SK-N-SH (cell line): ENCODE measurements around the gene HIRA. TPM values are rescaled to one million over a fixed set of nuclear protein-coding genes. Genes with fewer than 3 reads are reported as not detected.
"Not testable (repeated sequence)": the region's sequence is repeated elsewhere in the genome, so short reads cannot be mapped to it uniquely, and the experiment has no call there.

Experiments used
- CTCF ChIA-PET: fragments of 300-600, 350-600 bp; formaldehyde crosslinking; extraction: SDS; loops from one replicate; lab custom pipeline; 2021; lab: Yijun Ruan, JAX
- POLR2A ChIA-PET: fragments of 350-600 bp; sonication (Branson Sonifier 250); formaldehyde crosslinking; extraction: SDS; loops from one replicate; lab custom pipeline; 2020; ENCODE audit warnings: antibody characterized with exemption, inconsistent platforms; lab: Yijun Ruan, JAX
- DNase-seq: peaks from one replicate; pipeline ENCODE4 v3.0.0; 2012
- H2AFZ ChIP-seq: fragments of 200-600 bp; sonication (generic); 2 replicates; pipeline ENCODE4 v1.8.1; 2016; ENCODE audit warnings: antibody characterized with exemption, mild to moderate bottlenecking, low read depth
- H3F3A ChIP-seq: fragments of 200-600 bp; sonication (generic); replicated peaks from 2 replicates; pipeline ENCODE3; 2016; ENCODE audit warnings: antibody characterized with exemption, mild to moderate bottlenecking; ENCODE audit not compliant: insufficient read depth
- H3K27ac ChIP-seq, 2 experiments: fragments of 200-500 bp in 1 of 2; fragments of 200-600 bp in 1 of 2; sonication (Bioruptor generic) in 1 of 2; sonication (generic), shearing (Covaris generic) in 1 of 2; 2 replicates each; pipeline versions ENCODE4 v1.5.1 to v1.6.1; 2014 to 2016; ENCODE audit warnings: low read depth in 2 of 2, inconsistent platforms in 1 of 2, low read length in 1 of 2, mild to moderate bottlenecking in 1 of 2, mixed read lengths in 1 of 2
- H3K27me3 ChIP-seq: fragments of 200-600 bp; sonication (generic), shearing (Covaris generic); 2 replicates; pipeline ENCODE4 v1.6.1; 2016; ENCODE audit warnings: mixed run types; ENCODE audit not compliant: insufficient read depth
- H3K36me3 ChIP-seq, 2 experiments: fragments of 200-500 bp in 1 of 2; fragments of 200-600 bp in 1 of 2; sonication (Bioruptor generic) in 1 of 2; sonication (generic) in 1 of 2; replicated peaks in 1 of 2; 2 replicates each; pipeline versions ENCODE3 to v1.5.1; 2014 to 2016; ENCODE audit warnings: low read length in 1 of 2, mild to moderate bottlenecking in 1 of 2; ENCODE audit not compliant: insufficient read depth in 2 of 2, control insufficient read depth in 1 of 2
- H3K4me1 ChIP-seq, 2 experiments: fragments of 200-500 bp in 1 of 2; fragments of 200-600 bp in 1 of 2; sonication (Bioruptor generic) in 1 of 2; sonication (generic), shearing (Covaris generic) in 1 of 2; 2 replicates each; pipeline versions ENCODE4 v1.5.1 to v1.6.1; 2014 to 2016; ENCODE audit warnings: low read depth in 1 of 2, low read length in 1 of 2, mixed run types in 1 of 2; ENCODE audit not compliant: insufficient read depth in 2 of 2, control insufficient read depth in 1 of 2
- H3K4me2 ChIP-seq: fragments of 200-600 bp; sonication (generic), shearing (Covaris generic); 2 replicates; pipeline ENCODE4 v1.6.1; 2017; ENCODE audit warnings: mixed run types
- H3K4me3 ChIP-seq, 2 experiments: fragments of 200-500 bp in 1 of 2; fragments of 200-600 bp in 1 of 2; sonication (Bioruptor generic) in 1 of 2; sonication (generic), shearing (Covaris generic) in 1 of 2; 2 replicates each; pipeline versions ENCODE4 v1.5.1 to v1.8.1; 2014 to 2016; ENCODE audit warnings: low read depth in 2 of 2, inconsistent platforms in 1 of 2, low read length in 1 of 2, mild to moderate bottlenecking in 1 of 2, mixed read lengths in 1 of 2, moderate library complexity in 1 of 2
- H3K79me2 ChIP-seq: fragments of 200-600 bp; sonication (generic); 2 replicates; pipeline ENCODE4 v1.8.1; 2017; ENCODE audit warnings: mild to moderate bottlenecking; ENCODE audit not compliant: insufficient read depth
- H3K9ac ChIP-seq: fragments of 200-600 bp; sonication (generic); 2 replicates; pipeline ENCODE4 v1.6.1; 2017; ENCODE audit warnings: mixed run types
- H3K9me2 ChIP-seq: fragments of 200-600 bp; sonication (generic); 2 replicates; pipeline ENCODE4 v1.6.1; 2017; ENCODE audit warnings: mixed run types
- H3K9me3 ChIP-seq: fragments of 200-600 bp; sonication (generic); 2 replicates; pipeline ENCODE4 v1.6.1; 2017; ENCODE audit warnings: mixed run types, mild to moderate bottlenecking, moderate library complexity
- H4K20me1 ChIP-seq: fragments of 200-600 bp; sonication (generic); 2 replicates; pipeline ENCODE4 v1.6.1; 2017; ENCODE audit warnings: mild to moderate bottlenecking, mixed run types; ENCODE audit not compliant: insufficient read depth
- CHD2 ChIP-seq: fragments of 150-350 bp; IDR thresholded peaks from 2 replicates; pipeline ENCODE4 v1.6.1; 2018; ENCODE audit warnings: low read length; ENCODE audit not compliant: partially characterized antibody
- ELF1 ChIP-seq: IDR thresholded peaks from 2 replicates; pipeline ENCODE4 v1.4.0; 2012
- EZH2phosphoT487 ChIP-seq: fragments of 200-600 bp; sonication (generic); IDR thresholded peaks from 2 replicates; pipeline ENCODE4 v1.6.1; 2017; ENCODE audit warnings: low read depth, mixed run types, mild to moderate bottlenecking, antibody characterized with exemption, moderate library complexity, borderline replicate concordance
- FOXJ3 ChIP-seq: sonication (generic); formaldehyde crosslinking; IDR thresholded peaks from 2 replicates; pipeline ENCODE4 v1.5.1; 2020; ENCODE audit warnings: mild to moderate bottlenecking, missing genetic modification reagents
- GABPA ChIP-seq: IDR thresholded peaks from 2 replicates; pipeline ENCODE4 v1.4.0; 2012; ENCODE audit warnings: low read depth, mild to moderate bottlenecking
- IRF3 ChIP-seq: fragments of 150-350 bp; IDR thresholded peaks from 2 replicates; pipeline ENCODE4 v1.6.1; 2016; ENCODE audit warnings: mild to moderate bottlenecking, low read depth, low read length
- JUND ChIP-seq: IDR thresholded peaks from 2 replicates; pipeline ENCODE4 v1.4.0; 2012
- MAX ChIP-seq: IDR thresholded peaks from 2 replicates; pipeline ENCODE4 v1.4.0; 2012; ENCODE audit warnings: low read depth
- NRF1 ChIP-seq: IDR thresholded peaks from 2 replicates; pipeline ENCODE4 v1.6.1; 2012; ENCODE audit warnings: low read depth, mild to moderate bottlenecking, low read length
- RAD21 ChIP-seq: IDR thresholded peaks from 2 replicates; pipeline ENCODE4 v1.6.1; 2012; ENCODE audit warnings: mild to moderate bottlenecking, low read length
- REST ChIP-seq: IDR thresholded peaks from 2 replicates; pipeline ENCODE4 v1.6.1; 2012; ENCODE audit warnings: mild to moderate bottlenecking, low read depth, low read length, moderate library complexity
- RFX5 ChIP-seq: IDR thresholded peaks from 2 replicates; pipeline ENCODE4 v1.6.1; 2012; ENCODE audit warnings: mild to moderate bottlenecking, improper control_type of control experiment, low read length
- SIN3A ChIP-seq: IDR thresholded peaks from 2 replicates; pipeline ENCODE4 v1.6.1; 2012; ENCODE audit warnings: low read depth, mild to moderate bottlenecking, low read length, moderate library complexity, borderline replicate concordance
- SMC3 ChIP-seq: IDR thresholded peaks from 2 replicates; pipeline ENCODE4 v1.6.1; 2012; ENCODE audit warnings: low read depth, low read length, improper control_type of control experiment
- TEAD4 ChIP-seq: IDR thresholded peaks from 2 replicates; pipeline ENCODE4 v1.4.0; 2012; ENCODE audit warnings: mild to moderate bottlenecking, borderline replicate concordance; ENCODE audit not compliant: insufficient read depth
- USF1 ChIP-seq: IDR thresholded peaks from 2 replicates; pipeline ENCODE4 v1.4.0; 2012; ENCODE audit warnings: low read depth, borderline replicate concordance
- USF2 ChIP-seq: fragments of 150-350 bp; IDR thresholded peaks from 2 replicates; pipeline ENCODE4 v1.6.1; 2017; ENCODE audit warnings: antibody characterized with exemption, low read length, low read depth, borderline replicate concordance
- ZBTB33 ChIP-seq: IDR thresholded peaks from 2 replicates; pipeline ENCODE4 v1.4.0; 2012; ENCODE audit warnings: low read depth, borderline replicate concordance
- WGBS: methylation state at CpG from one replicate; pipeline ENCODE4 v1.1.6; 2017; ENCODE audit warnings: low lambda C conversion rate; 5-methylcytosine and 5-hydroxymethylcytosine counted together
- polyA plus RNA-seq, 3 experiments: library from polyadenylated mRNA; depleted of rRNA; stranded (reverse); fragments of >200 nt; gene quantifications; 2 replicates each; pipeline ENCODE4 v1.2.3, GENCODE V29; 2012

HIRA gene
- polyA plus RNA-seq, 1 of the 3 experiments (the other 2 are of a cell fraction), result 21.0 TPM

- Histone ChIP-seq H3F3A (peaks cover 4% of the 10 kb centered on the region), H4K20me1 (no peaks in the 10 kb centered on the region), H3K4me3 (no peak overlapping the region), H2AFZ (no peak overlapping the region), H3K4me2 (no peak overlapping the region), H3K79me2 (no peaks in the 10 kb centered on the region), H3K27me3 (no peaks in the 10 kb centered on the region), H3K9ac (no peak overlapping the region), H3K27ac (no peak overlapping the region), H3K36me3 (peaks cover 43 to 53% of the 10 kb centered on the region in 2 experiments), H3K9me2 (no peaks in the 10 kb centered on the region), H3K4me1 (no peaks in the 10 kb centered on the region; a peak in 1 of 4 replicates), H3K9me3 (no peaks in the 10 kb centered on the region)
- POLR2A ChIA-PET, result no interaction called here
- CTCF ChIA-PET, result interaction anchor here (0.6 to 1.5 kb wide), 2 partner anchors 262 to 274 kb away, joined by 3 to 4 read pairs; no protein-coding TSS in a partner anchor
- DNase-seq, result no peak
- TF ChIP-seq SIN3A, result no peak
- no peak for TF ChIP-seq REST
- TF ChIP-seq GABPA, result no peak
- no peak for TF ChIP-seq MAX
- TF ChIP-seq RFX5, result no peak
- TF ChIP-seq FOXJ3 (CRISPR knock-in tag), result no peak
- TF ChIP-seq ELF1, result no peak
- TF ChIP-seq RAD21, result no peak
- TF ChIP-seq NRF1, result no peak
- TF ChIP-seq USF2, result no peak
- no peak for TF ChIP-seq TEAD4
- TF ChIP-seq EZH2phosphoT487, result no peak
- no peak for TF ChIP-seq SMC3
- no peak for TF ChIP-seq ZBTB33
- TF ChIP-seq JUND, result no peak
- no peak for TF ChIP-seq USF1
- TF ChIP-seq IRF3, result no peak
- TF ChIP-seq CHD2, result no peak
- WGBS, result 100% methylated on average over 3 of the region's 3 CpGs
Observed at GRCh38 chr22:19367763-19368367, 63.7 kb downstream of the HIRA start.

- POLR2A ChIA-PET, H2AFZ ChIP-seq, H4K20me1 ChIP-seq, DNase-seq, H3K4me1 ChIP-seq, H3K27ac ChIP-seq, H3K79me2 ChIP-seq, H3K9me3 ChIP-seq, CTCF ChIA-PET, H3K9me2 ChIP-seq, H3K9ac ChIP-seq, H3K27me3 ChIP-seq, H3K4me2 ChIP-seq, H3F3A ChIP-seq, H3K4me3 ChIP-seq: not testable (repeated sequence)
- H3K36me3 ChIP-seq, result peaks cover 30 to 51% of the 10 kb centered on the region in 2 experiments
- WGBS, result 95% methylated on average over 7 of the region's 7 CpGs
Observed at GRCh38 chr22:19363541-19363940, 68.0 kb downstream of the HIRA start.
